Measurements from ENCODE around the gene IL17A.

IL17A gene

GRCh38 chr6:52142556-52142955 is 43.6 kb upstream of the IL17A start:
- Histone ChIP-seq H3K4me2 (ENCODE audit: low read length) (no peak overlapping the region), H3K4me1 (ENCODE audit: control insufficient read depth, low read depth, low read length) (no peaks in the 10 kb centered on the region), H3K4ac (ENCODE audit: low read depth, low read length) (no peak overlapping the region), H2BK5ac (ENCODE audit: low read length) (no peak overlapping the region), H2BK15ac (replicated peaks; ENCODE audit: low read depth) (no peak overlapping the region), H3K18ac (ENCODE audit: low read length) (no peak overlapping the region), H3K27me3 (ENCODE audit: insufficient read depth, low read length, poor library complexity) (no peaks in the 10 kb centered on the region), H3K23ac (ENCODE audit: low read length) (no peak overlapping the region), H3K56ac (ENCODE audit: low read length) (no peak overlapping the region), H3K4me3 (ENCODE audit: low read length) (no peak overlapping the region), H3K27ac (ENCODE audit: low read depth, low read length) (no peak overlapping the region), H3K36me3 (ENCODE audit: control insufficient read depth, insufficient read depth, low read length) (no peaks in the 10 kb centered on the region), H3K79me2 (ENCODE audit: control insufficient read depth, insufficient read depth, low read length) (no peaks in the 10 kb centered on the region), H2BK120ac (ENCODE audit: low read depth, low read length) (no peak overlapping the region), H3K79me1 (ENCODE audit: low read length) (no peaks in the 10 kb centered on the region), H4K5ac (ENCODE audit: low read length) (no peak overlapping the region), H4K8ac (ENCODE audit: low read depth, low read length) (no peak overlapping the region), H2AK5ac (ENCODE audit: low read length) (no peak overlapping the region), H3K9ac (ENCODE audit: low read length) (no peak overlapping the region)
- no CpG with 5 or more reads among the region's 1 CpG for WGBS (ENCODE audit: extremely low coverage, insufficient coverage, low lambda C conversion rate)
- no peak for DNase-seq

- Histone ChIP-seq H3K79me2 (ENCODE audit: control insufficient read depth, insufficient read depth, low read length) (no peaks in the 10 kb centered on the region), H3K4me1 (ENCODE audit: control insufficient read depth, low read depth, low read length) (no peaks in the 10 kb centered on the region), H3K4me3 (ENCODE audit: low read length) (no peak overlapping the region), H3K79me1 (ENCODE audit: low read length) (no peaks in the 10 kb centered on the region), H4K5ac (ENCODE audit: low read length) (no peak overlapping the region), H2BK15ac (replicated peaks; ENCODE audit: low read depth) (no peak overlapping the region), H3K56ac (ENCODE audit: low read length) (no peak overlapping the region), H3K4me2 (ENCODE audit: low read length) (no peak overlapping the region), H3K36me3 (ENCODE audit: control insufficient read depth, insufficient read depth, low read length) (no peaks in the 10 kb centered on the region), H2BK5ac (ENCODE audit: low read length) (no peak overlapping the region), H3K18ac (ENCODE audit: low read length) (no peak overlapping the region), H3K9ac (ENCODE audit: low read length) (no peak overlapping the region), H3K4ac (ENCODE audit: low read depth, low read length) (no peak overlapping the region), H2BK120ac (ENCODE audit: low read depth, low read length) (no peak overlapping the region), H3K27ac (ENCODE audit: low read depth, low read length) (no peak overlapping the region), H3K27me3 (ENCODE audit: insufficient read depth, low read length, poor library complexity) (no peaks in the 10 kb centered on the region), H3K23ac (ENCODE audit: low read length) (no peak overlapping the region), H4K8ac (ENCODE audit: low read depth, low read length) (no peak overlapping the region), H2AK5ac (ENCODE audit: low read length) (no peak overlapping the region)
- WGBS (ENCODE audit: extremely low coverage, insufficient coverage, low lambda C conversion rate): no CpG with 5 or more reads among the region's 4 CpGs
- no peak for DNase-seq
Measured at GRCh38 chr6:52143551-52143950, 42.6 kb upstream of the IL17A start.

GRCh38 chr6:52144196-52145076 is 41.7 kb upstream of the IL17A start:
- no peak overlapping the region for H3K4me2 ChIP-seq (ENCODE audit: low read length)

GRCh38 chr6:52146851-52147445 is 39.2 kb upstream of the IL17A start:
- Histone ChIP-seq H3K56ac (ENCODE audit: low read length) (no peak overlapping the region), H3K27me3 (ENCODE audit: insufficient read depth, low read length, poor library complexity) (no peaks in the 10 kb centered on the region), H3K27ac (ENCODE audit: low read depth, low read length) (no peak overlapping the region), H4K5ac (ENCODE audit: low read length) (no peak overlapping the region), H3K4ac (ENCODE audit: low read depth, low read length) (no peak overlapping the region), H4K8ac (ENCODE audit: low read depth, low read length) (no peak overlapping the region), H3K4me2 (ENCODE audit: low read length) (no peak overlapping the region), H2BK15ac (replicated peaks; ENCODE audit: low read depth) (no peak overlapping the region), H3K79me2 (ENCODE audit: control insufficient read depth, insufficient read depth, low read length) (no peaks in the 10 kb centered on the region), H3K18ac (ENCODE audit: low read length) (no peak overlapping the region), H3K79me1 (ENCODE audit: low read length) (no peaks in the 10 kb centered on the region), H2BK5ac (ENCODE audit: low read length) (no peak overlapping the region), H3K23ac (ENCODE audit: low read length) (no peak overlapping the region), H2BK120ac (ENCODE audit: low read depth, low read length) (no peak overlapping the region), H3K36me3 (ENCODE audit: control insufficient read depth, insufficient read depth, low read length) (no peaks in the 10 kb centered on the region), H2AK5ac (ENCODE audit: low read length) (no peak overlapping the region), H3K4me3 (ENCODE audit: low read length) (no peak overlapping the region), H3K9ac (ENCODE audit: low read length) (no peak overlapping the region), H3K4me1 (ENCODE audit: control insufficient read depth, low read depth, low read length) (no peaks in the 10 kb centered on the region)
- no peak for DNase-seq
- WGBS (ENCODE audit: extremely low coverage, insufficient coverage, low lambda C conversion rate): no CpG with 5 or more reads among the region's 3 CpGs

More at GRCh38 chr6:52144196-52145076, 41.7 kb upstream of the IL17A start:
- Histone ChIP-seq H2BK120ac (ENCODE audit: low read depth, low read length) (no peak overlapping the region), H3K18ac (ENCODE audit: low read length) (no peak overlapping the region), H3K4me3 (ENCODE audit: low read length) (no peak overlapping the region), H4K8ac (ENCODE audit: low read depth, low read length) (no peak overlapping the region), H3K79me2 (ENCODE audit: control insufficient read depth, insufficient read depth, low read length) (no peaks in the 10 kb centered on the region), H3K36me3 (ENCODE audit: control insufficient read depth, insufficient read depth, low read length) (no peaks in the 10 kb centered on the region), H3K23ac (ENCODE audit: low read length) (no peak overlapping the region), H3K4me1 (ENCODE audit: control insufficient read depth, low read depth, low read length) (no peaks in the 10 kb centered on the region), H2BK15ac (replicated peaks; ENCODE audit: low read depth) (no peak overlapping the region), H4K5ac (ENCODE audit: low read length) (no peak overlapping the region), H2BK5ac (ENCODE audit: low read length) (no peak overlapping the region), H3K56ac (ENCODE audit: low read length) (no peak overlapping the region), H3K27ac (ENCODE audit: low read depth, low read length) (no peak overlapping the region), H3K9ac (ENCODE audit: low read length) (no peak overlapping the region), H3K27me3 (ENCODE audit: insufficient read depth, low read length, poor library complexity) (no peaks in the 10 kb centered on the region), H2AK5ac (ENCODE audit: low read length) (no peak overlapping the region), H3K4ac (ENCODE audit: low read depth, low read length) (no peak overlapping the region), H3K79me1 (ENCODE audit: low read length) (no peaks in the 10 kb centered on the region)
- WGBS (ENCODE audit: extremely low coverage, insufficient coverage, low lambda C conversion rate): no CpG with 5 or more reads among the region's 14 CpGs
- DNase-seq: no peak

GRCh38 chr6:52149076-52149475 is 37.1 kb upstream of the IL17A start:
- Histone ChIP-seq H3K56ac (ENCODE audit: low read length) (no peak overlapping the region), H4K8ac (ENCODE audit: low read depth, low read length) (no peak overlapping the region), H3K9ac (ENCODE audit: low read length) (no peak overlapping the region), H2AK5ac (ENCODE audit: low read length) (no peak overlapping the region), H3K4me1 (ENCODE audit: control insufficient read depth, low read depth, low read length) (no peaks in the 10 kb centered on the region), H3K27me3 (ENCODE audit: insufficient read depth, low read length, poor library complexity) (no peaks in the 10 kb centered on the region), H3K36me3 (ENCODE audit: control insufficient read depth, insufficient read depth, low read length) (no peaks in the 10 kb centered on the region), H3K4me2 (ENCODE audit: low read length) (no peak overlapping the region), H3K23ac (ENCODE audit: low read length) (no peak overlapping the region), H3K18ac (ENCODE audit: low read length) (no peak overlapping the region), H3K4me3 (ENCODE audit: low read length) (no peak overlapping the region), H2BK15ac (replicated peaks; ENCODE audit: low read depth) (no peak overlapping the region), H2BK120ac (ENCODE audit: low read depth, low read length) (no peak overlapping the region), H3K4ac (ENCODE audit: low read depth, low read length) (no peak overlapping the region), H3K79me1 (ENCODE audit: low read length) (no peaks in the 10 kb centered on the region), H3K27ac (ENCODE audit: low read depth, low read length) (no peak overlapping the region), H3K79me2 (ENCODE audit: control insufficient read depth, insufficient read depth, low read length) (no peaks in the 10 kb centered on the region), H2BK5ac (ENCODE audit: low read length) (no peak overlapping the region), H4K5ac (ENCODE audit: low read length) (no peak overlapping the region)
- no peak for DNase-seq

Data from mesendoderm (in vitro differentiated cells).